Astrocyte (in vitro differentiated cells and primary cell): ENCODE results near the gene NFIA.

Experiments
- CTCF ChIP-seq: IDR thresholded peaks from 2 replicates; pipeline ENCODE4 v1.5.1; 2011; ENCODE audit warnings: low read depth, mild to moderate bottlenecking, inconsistent platforms, low read length, moderate library complexity; ENCODE audit not compliant: insufficient read depth
- EZH2 ChIP-seq: IDR thresholded peaks from 2 replicates; pipeline ENCODE4 v1.6.1; 2012; ENCODE audit warnings: mild to moderate bottlenecking, low read length, inconsistent platforms; ENCODE audit not compliant: insufficient read depth

- no peak for TF ChIP-seq CTCF
- TF ChIP-seq EZH2, result no peak
Observed at GRCh38 chr1:61081144-61081685, 1.1 kb upstream of the NFIA start.
